Activated CD4-positive, CD25-positive, alpha-beta regulatory T cell treated with anti-CD3 and anti-CD28 coated beads, Interleukin-2, amount 50 U/mL, for 24 hours (primary cell): ENCODE results near the gene PLBD1.

Experiments used
- ATAC-seq, 2 donors: fragments of 150-1000 bp; cut with Tn5 transposase; one replicate each; pipeline ENCODE4 v1.10.0; 2021; ENCODE audit warnings: mild to moderate bottlenecking in 1 of 2, moderate library complexity in 1 of 2

PLBD1 gene

DNA sequence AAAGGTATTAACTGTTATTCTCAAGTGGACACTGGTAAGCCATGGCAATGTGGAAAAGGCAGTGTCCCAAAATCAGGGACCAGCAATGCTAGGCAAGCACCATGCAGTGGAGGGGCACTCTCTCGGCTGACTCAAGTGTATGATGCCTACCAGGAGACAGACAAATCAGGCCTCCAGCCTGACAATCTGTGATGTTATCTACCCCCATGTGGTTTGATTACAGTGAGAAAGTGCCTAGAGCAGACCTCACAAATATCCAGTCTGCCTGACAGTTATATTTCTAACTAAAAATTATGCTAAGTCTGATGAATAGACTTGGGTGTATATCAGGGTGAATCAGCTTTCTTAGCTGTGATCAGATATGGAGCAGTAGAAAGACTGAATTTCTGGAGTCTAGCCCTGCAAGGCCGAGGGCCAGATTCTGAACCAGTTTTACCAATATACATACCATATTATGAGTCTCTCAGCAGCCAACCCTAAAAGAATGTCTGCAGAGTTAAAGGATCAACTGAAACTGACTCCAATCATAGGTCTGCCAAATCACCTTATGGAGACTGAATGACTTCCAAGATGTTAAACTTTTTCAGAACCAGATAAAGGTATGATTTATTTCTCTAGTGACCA is 3.2 kb downstream of the PLBD1 start:
- no peak for ATAC-seq

DNA sequence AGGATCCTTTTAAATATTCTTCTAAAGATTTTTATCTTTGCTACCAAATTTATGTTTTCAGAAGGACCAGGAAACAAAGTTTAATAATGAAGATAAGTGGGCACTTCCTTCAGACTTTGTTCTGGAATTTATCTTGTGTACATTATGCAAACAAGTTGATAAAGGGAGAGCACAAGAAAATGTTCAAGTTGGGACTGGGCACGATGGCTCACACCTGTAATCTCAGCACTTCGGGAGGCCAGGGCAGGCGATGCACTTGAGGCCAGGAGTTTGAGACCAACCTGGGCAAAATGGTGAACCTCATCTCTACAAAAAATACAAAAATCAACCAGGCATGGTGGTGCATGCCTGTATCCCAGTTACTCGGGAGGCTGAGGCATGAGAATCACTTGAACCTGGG is 4.6 kb downstream of the PLBD1 start:
- ATAC-seq, result no peak

DNA sequence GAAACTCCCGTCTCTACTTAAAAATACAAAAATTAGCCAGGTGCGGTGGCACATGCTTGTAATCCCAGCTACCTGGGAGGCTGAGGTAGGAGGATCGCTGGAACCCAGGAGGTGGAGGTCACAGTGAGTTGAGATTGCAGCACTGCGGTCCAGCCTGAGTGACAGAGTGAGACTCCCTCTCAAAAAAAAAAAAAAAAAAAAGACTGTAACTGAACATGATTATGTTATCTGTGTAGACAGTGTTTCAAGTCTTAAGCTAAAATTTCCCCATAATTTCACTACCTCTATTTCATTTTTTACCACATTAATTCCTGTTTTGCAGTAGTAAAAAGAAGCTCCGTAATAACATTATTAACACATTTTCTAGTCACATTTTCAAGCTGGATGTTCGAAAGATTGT is 5.4 kb downstream of the PLBD1 start:
- ATAC-seq, result no peak

DNA sequence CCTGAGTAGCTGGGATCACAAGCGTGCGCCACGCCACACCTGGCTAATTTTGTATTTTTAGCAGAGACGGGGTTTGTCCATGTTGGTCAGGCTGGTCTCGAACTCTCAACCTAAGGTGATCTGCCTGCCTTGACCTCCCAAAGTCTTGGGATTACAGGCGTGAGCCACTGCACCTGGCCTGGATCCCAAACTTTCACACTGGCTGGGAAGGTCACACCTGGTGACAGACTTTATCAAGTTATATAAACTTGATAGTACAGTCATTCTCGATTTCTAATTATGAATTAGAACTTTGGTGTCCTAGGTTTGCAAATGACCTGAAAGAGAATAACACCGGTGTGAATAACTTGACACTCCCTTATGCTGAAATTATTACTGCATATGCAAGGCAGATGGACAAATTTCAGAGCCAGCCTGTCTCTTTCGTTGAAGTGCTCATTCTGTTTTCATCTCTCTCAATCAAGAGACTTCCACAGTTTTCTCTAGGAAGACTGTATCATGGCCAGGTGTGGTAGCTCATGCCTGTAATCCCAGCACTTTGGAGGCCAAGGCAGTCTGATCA is 5.9 kb downstream of the PLBD1 start:
- no peak for ATAC-seq

DNA sequence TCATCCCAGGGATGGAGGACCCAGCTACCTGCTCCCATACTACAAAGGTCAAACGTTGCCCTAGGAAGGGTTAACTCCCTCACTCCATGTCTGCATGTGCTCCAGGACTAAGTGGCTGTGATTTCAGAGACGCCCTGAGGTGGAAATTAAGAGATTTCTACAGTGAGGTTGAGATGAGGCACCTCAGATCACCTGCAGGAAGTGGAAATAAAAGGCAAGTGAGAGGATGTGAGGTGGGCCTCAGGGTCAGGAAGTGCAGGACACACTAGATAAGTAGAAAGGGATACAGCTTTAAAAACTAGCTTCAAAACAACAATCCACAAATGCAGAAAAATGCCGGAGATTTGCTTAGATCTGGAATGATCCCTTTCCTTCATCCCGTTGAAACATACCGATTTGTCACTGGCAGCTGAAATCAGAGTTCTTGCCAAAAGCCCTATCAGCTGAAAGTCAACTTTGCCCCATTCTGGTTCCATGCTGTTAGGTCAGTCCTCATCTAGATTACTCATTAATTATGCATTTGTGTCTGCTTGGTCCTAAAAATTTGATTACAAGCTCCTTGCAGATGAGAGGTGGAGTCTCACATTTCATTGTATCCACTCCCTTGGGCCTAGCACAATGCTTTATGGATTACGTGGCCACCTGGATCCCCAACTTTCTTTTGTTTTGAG is 6.6 kb downstream of the PLBD1 start:
- no peak for ATAC-seq

DNA sequence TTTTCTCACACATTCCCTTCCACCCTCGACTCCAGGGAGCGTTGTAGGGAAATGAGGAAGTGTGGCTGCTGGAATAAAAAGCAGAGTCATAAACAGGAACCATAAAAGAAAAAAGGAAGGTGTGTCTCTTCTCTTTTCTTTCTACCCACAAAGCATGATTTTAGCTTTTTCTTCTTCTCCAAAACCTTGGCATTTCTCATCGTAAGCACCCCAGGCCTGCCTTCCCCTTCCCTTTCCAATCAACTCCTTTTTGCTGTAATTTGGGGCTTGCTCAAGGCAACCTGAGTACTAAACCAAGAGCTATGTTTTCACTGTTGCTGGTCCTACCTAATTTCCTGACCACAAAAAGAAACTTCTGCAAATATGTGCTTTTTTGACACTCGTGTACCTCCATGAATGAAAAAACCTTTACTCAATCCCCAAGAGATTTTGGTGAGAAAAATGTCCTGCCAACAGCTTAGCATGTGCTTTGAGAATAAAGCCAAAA is 9.2 kb downstream of the PLBD1 start:
- ATAC-seq, result no peak

DNA sequence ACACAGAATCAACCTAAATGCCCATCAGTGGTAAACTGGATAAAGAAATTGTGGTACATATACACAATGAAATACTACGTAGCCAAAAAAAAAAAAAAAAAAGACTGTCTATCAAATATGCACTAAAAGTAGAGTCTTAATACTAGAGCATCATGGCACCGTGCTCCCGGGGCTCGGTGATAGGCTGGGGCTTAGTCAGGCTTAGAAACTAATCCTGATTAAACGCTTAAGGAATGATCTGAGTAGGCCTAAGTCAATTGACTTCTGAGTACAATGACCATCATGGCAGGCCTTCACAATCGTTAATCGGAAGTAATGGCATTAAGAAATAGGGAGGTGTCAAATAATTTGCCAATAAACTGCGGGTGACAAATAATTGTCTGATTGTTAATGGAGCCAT is 9.7 kb downstream of the PLBD1 start:
- ATAC-seq, result no peak

DNA sequence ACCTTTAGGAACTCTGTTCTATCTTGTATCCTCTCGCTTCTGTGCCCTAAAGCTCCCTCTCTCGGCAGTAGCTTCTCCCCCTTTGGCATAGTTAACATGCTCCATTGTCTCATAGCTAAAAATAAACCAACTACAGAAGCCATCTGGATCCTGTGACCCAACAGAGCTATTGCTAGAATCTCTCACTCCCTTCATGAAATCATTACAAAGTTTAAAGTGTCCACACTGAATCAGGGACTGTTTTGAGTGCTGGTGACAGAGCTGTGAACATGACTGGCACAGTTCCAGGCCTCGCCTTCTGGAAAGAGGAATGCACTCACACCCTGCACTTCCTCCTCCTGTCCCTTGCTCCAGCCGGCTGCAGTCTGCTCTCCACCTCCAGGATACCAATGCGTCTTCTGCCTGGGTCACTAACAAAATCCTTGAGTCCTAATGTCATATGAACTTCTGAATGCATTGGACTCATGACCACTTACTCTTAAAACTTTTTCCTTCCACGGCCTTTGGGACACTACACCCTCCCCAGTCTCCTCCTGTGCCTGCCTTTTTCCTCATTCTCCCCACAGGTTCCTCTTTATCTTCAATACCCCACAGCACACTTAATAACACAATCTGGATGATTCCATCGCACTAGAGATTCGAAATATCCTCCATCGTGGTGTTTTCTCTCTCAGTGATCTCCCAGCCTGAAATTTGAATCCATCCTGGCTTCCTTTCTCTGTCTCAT is 13.2 kb downstream of the PLBD1 start:
- no peak for ATAC-seq

DNA sequence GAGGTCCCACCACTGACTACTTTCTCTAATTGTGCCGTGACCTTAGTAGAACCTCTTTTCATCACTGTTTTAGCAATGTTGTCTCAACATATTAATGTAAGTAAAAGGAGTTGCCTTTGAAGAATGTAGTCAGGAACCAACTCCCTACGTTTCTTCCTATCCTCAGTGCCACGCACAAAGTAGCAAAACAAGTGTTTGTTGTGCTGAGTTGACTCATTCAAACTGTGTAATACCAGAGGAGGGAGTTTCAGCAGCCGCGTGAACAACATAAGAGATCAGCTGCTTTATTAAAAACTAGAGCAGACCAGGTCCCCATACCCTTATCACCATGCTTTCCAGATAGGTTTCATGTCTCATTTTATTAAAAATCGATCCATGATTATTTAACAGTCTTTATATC is 19.1 kb downstream of the PLBD1 start:
- no peak for ATAC-seq

DNA sequence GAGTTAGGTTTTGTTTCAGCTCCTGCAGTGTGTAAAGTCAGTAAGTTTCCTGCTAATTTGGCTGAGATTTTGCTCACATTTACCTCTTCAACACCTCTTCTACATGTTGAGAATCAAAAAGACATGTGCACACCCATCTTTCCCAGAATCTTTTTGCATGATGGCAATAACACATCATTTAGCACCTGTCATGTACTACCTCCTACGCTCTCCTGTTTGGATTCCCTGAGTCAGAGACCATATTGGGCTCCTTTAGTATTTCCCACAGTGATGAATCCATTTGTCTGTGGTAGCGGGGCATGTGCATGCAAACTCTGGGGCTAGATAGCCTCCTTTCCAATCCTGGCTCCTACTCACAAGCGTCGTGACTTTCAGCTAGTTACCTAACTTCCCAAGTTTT is 20.1 kb downstream of the PLBD1 start:
- ATAC-seq, result no peak

DNA sequence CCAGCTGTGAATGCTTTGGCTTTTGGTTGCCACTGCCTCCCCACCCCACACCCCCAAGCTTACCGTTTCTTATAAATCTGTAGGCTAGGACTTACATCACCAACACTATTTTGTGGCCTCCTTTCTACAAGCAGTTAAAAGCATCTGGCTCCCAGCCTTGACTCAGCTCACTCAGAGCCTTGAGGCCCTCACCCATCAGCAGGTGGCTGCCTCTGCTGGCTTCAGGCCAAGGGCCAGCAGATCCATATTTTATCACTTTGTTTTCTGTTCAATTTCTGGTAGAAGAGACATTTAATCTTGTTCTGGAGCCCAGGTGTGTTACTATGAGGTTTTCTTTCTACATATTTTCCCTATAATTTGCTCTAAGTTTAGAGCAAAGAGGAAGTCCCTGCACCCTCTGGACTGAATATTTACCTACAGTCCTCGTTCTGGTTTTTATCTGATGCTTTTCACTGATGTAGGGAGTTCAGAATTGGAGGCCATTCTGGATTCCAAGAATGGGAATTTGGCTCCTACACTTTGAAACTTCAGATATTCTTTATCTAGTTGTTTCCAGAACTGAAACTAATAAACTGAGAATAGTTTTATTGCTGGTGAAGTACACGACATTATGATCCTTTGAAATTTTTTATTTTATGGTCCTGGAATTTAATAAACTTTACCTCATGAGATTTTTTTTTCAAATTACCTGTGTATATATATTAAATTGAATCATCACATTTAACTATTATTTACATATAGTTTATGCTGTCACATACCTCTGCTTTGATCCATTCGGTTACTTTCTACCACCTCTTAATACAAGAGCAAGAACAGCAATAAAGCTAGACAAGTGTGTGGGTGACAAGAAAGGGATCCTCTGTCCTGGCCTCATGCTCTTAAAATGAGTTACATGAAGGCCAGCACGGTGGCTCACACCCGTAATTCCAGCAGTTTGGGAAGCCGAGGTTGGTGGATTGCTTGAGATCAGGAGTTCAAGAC is 22.2 kb downstream of the PLBD1 start:
- ATAC-seq, result no peak

DNA sequence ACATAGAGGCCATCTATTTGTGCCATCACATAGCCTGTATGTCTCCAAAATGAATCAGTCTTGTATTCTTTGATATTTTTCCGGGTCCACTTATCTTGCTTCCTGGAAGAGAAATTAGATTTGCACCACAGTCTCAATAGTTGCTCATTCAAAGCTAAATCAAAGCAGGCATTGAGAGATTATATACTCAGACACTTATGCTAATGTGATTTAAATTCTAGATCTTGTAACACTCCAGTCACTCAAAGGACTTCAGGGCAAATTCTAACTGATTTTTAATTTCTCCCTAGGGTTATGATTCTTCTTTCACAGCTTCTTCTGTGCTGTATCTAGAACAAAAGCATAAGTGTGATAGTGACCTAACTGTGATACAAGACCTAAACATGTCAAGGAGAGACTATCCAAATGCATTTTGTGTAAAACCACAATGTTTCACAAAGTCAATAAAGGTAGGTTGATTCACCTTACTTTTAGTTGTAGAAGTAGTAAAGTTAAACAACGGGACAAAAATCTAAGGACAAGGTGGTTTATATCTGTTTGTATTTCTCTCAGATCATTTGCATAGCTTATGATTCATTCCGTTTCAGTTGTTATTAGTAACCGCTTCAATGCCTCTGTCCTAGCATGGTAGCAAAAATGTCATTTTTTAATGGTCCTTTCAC is 26.8 kb downstream of the PLBD1 start:
- no peak for ATAC-seq

DNA sequence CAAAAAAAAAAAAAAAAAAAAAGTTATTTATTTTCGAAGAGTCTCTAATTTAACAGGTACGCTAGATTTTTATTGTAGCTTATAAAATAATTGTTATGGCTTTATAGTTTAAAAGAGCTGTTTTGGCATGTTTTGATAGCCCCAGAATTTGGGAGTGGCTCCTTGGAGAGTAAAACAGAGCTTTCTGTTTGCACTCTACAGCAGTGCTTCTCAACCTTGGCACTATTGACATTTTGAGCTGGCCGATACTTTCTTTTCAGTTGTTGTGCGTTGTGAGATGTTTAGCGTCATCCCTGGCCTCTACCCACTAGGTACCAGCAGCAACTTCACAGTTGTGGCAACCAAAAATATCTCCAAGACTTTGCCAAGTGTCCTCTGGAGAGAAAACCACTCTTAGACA is 30.6 kb downstream of the PLBD1 start:
- ATAC-seq, result no peak

DNA sequence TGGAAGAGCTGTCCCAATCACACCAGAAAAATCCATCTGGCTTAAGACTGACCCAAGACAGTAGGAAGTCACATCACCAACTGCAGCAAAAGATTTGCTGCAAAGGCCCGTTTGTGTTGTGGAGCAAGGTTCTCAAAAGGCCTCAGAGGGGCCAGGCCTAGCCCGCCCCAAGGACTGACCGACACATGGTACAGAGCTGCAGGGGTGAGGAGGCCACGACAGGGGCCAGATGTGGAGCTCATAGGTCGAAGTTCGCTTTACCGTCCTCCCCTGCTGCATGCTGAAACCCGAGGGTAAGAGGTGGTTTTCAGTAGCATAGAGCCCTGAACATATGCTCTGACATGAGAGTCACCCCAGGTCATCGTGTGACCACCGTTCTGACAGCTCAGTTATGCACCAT is 35.5 kb downstream of the PLBD1 start:
- no peak for ATAC-seq

DNA sequence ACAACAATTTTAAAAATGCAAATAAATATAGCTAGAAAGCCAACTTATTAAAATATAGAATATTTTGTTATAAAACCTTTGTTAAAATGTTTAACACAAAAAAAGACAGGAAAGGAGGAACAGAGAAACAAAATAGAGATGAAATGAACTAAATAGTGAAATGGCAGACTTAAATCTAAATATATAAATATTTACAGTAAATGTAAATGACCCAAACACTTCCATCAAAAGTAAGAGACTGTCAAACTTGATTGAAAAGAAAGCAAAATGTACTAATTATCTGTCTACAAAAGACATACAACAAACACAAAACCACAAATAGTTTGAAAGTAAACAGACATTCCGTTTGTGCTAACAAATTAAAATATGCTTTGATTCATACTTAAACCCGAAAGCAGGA is 41.7 kb downstream of the PLBD1 start:
- ATAC-seq, result no peak

DNA sequence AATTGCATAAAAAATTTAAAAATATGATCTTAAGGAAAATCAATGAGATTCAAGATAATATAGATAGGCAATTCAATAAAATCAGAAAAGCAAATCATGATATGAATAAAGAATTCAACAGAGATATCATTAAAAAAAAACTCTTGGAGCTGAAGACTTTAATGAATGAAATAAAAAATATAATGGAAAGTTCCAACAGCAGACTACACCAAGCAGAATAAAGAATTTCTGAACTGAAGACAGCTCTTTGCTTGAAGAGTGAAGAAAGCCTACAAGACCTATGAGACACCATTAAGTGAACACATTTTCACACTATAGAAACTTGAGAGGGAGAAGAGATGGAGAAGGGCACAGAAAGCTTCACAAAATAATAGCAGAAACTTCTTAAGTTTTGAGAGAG is 45.9 kb downstream of the PLBD1 start:
- ATAC-seq, result no peak

DNA sequence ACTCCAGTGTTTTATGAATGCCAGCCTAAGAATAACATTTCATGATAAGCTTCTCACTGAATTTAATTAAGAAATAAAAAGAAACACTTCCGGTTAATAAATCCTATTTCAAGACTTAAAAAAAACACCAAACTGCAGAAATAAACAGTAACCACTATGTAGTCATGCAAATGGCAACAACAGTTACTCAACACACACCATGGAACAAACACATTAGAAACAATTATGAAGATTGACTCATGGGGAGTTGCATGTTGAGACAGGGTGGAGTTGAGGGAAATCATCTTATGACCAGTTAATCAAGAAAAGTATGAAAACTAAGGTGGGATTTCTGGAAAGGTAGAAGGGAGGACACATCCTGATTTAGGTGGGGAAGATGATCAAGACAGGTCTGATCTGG is 52.7 kb downstream of the PLBD1 start:
- ATAC-seq, result no peak

DNA sequence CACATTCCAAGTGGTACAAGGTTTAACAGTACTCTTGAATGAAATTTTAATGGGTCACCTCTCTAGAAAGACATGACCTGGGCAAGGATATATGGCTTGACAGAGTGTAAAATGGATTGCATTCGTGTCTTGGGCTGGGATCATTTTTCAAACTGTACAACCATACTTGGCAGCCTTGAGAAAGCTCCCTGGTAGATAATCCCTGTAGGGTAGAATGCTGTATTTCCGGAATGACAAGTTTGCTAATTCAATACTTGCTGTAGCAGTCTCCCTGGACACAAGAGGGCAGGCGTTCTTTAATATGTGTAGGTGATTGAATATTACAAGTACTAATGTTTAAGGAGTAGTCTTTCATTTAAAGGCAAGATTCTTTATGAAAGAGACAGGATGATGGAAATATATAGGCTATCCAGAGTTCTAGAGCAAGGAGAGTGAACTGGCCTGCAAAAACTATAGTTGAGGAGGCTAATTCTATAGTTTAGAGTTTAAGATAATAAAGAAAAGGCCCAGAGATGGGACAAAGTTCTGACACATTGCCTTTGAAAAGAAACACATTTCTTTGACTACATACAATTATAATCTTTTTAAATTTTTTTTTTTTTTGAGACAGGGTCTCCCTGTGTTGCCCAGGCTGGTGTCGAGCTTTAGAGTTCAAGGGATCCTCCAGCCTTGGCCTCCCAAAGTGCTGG is 53.4 kb downstream of the PLBD1 start:
- no peak for ATAC-seq

DNA sequence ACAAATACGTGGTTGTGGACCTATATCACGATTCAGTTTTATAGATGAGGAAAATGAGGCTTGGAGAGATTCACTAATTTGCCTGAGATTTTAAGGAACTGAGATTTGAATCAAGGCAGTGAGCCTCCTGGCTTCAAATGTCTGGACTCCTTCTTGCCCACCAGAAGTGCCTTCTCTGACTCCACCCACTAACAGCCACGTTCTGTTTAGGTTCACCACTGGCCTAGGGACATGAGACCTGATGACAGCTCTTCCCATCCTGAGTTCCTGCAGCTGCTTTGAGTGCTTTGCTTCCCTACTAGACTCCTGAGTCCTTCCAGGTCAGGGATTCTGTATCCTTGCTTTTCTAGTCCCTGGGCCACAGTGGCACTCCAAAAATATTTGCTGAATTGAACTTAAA is 57.1 kb downstream of the PLBD1 start:
- no peak for ATAC-seq

DNA sequence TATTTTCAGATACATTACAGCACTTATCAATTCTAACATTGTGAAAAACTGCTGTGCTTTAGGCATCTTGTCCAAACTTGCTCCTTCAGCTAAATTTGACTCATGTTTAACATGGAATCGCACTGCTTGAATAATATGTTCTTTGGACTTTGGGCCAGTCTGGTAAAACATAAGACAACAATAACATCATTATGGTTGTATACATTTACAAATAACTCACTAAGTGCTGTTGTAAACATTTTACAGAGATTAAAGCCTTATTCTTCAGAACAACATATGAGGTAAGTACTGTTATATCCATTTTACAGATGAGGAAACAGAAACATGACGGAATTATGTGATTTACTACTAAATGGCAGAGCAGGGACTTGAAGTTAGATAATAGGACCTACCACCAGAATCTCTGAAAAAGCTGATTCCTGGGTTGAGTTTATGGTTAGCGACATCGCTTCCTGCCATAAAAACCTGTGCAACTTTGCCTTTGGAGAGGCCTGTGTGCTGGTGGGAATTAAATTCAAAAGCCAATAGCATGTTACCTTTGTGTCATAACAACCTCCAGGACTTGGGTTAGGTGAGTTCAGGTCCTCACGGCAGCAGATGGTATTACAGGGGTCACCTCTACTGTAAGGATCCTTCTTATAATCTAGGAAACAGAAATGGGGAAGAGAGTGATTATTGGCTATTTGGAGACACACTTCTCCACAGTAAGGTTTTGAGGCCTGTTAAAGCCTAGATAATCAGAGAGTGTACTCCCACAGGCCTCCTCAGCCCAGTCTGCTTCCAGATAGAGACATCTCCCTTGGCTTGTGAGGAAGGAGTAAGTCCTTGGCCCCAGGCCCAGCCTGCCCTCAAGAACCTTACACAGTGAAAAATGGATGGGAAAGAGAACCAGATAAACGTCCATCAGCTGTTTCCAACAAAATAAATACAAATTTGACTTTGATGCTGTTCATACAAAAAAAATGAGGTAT is 61.8 kb downstream of the PLBD1 start:
- no peak for ATAC-seq
